ENCODE measurements around the gene DNAL4. TPM values are rescaled to one million over a fixed set of nuclear protein-coding genes. Genes with fewer than 3 reads are reported as not detected.

The DNAL4 gene
- total RNA-seq, 1 experiment from 2014 or later: 8.3 TPM

- no CpG with 5 or more reads among the region's 11 CpGs for WGBS (ENCODE audit: extremely low coverage, insufficient read length, low lambda C conversion rate)
- Histone ChIP-seq H4K20me1 (ENCODE audit: control insufficient read depth, insufficient read depth, insufficient read length) (no peaks in the 10 kb centered on the region), H3K23ac (ENCODE audit: insufficient read length, low read depth, low read length) (no peak overlapping the region), H2BK12ac (ENCODE audit: insufficient read length, low read depth, low read length) (no peak overlapping the region), H2BK120ac (ENCODE audit: low read depth, low read length, poor library complexity, severe bottlenecking) (no peak overlapping the region), H3K4me1 (ENCODE audit: insufficient read depth, low read length) (no peaks in the 10 kb centered on the region), H2BK20ac (ENCODE audit: low read depth, low read length, poor library complexity, severe bottlenecking) (no peak overlapping the region), H3K79me2 (ENCODE audit: insufficient read depth, low read length) (no peaks in the 10 kb centered on the region), H3K27ac (ENCODE audit: insufficient read length, low read depth, low read length) (no peak overlapping the region), H2AFZ (ENCODE audit: low read length) (no peak overlapping the region), H3K4ac (ENCODE audit: low read depth, low read length) (no peak overlapping the region), H4K8ac (replicated peaks; ENCODE audit: insufficient read length, low read depth, low read length) (no peak overlapping the region), H2BK15ac (ENCODE audit: low read depth, low read length) (no peak overlapping the region), H3K14ac (ENCODE audit: insufficient read depth, low read length) (no peak overlapping the region), H3K79me1 (ENCODE audit: insufficient read depth, low read depth, low read length, poor library complexity, severe bottlenecking) (no peaks in the 10 kb centered on the region), H3K4me2 (ENCODE audit: insufficient read depth, insufficient read length, low read length) (no peak overlapping the region), H3T11ph (ENCODE audit: low read length) (no peak overlapping the region), H3K9me3 (ENCODE audit: control insufficient read depth, low read depth, low read length) (no peaks in the 10 kb centered on the region), H2AK5ac (ENCODE audit: insufficient read length, low read length) (no peak overlapping the region), H3K18ac (ENCODE audit: insufficient read length, low read depth, low read length) (no peak overlapping the region), H3K27me3 (ENCODE audit: insufficient read depth, low read length) (no peaks in the 10 kb centered on the region), H3K23me2 (ENCODE audit: insufficient read length, low read depth, low read length, poor library complexity, severe bottlenecking) (no peaks in the 10 kb centered on the region), H4K91ac (ENCODE audit: insufficient read length, low read depth, low read length) (no peak overlapping the region), H4K5ac (ENCODE audit: insufficient read length, low read depth, low read length) (no peak overlapping the region), H3K9ac (ENCODE audit: extremely low read depth, insufficient read length, low read length) (no peak overlapping the region), H2BK5ac (ENCODE audit: insufficient read length, low read length) (no peak overlapping the region), H3K56ac (ENCODE audit: insufficient read length, low read depth, low read length) (no peak overlapping the region)
- no peaks in the 10 kb centered on the region for H3K9me3 Mint-ChIP-seq
- no peak for TF ChIP-seq CTCF (conservative IDR thresholded peaks at IDR 0.05)
- no peak overlapping the region for H3K4me3 Mint-ChIP-seq
- H3K27ac Mint-ChIP-seq: no peak overlapping the region
- H3K36me3 Mint-ChIP-seq (ENCODE audit: insufficient read depth in 1 of 3, low read depth in 3 of 3): no peaks in the 10 kb centered on the region
- peaks cover 2 to 3% of the 10 kb centered on the region in 2 experiments; a peak in 2 of 4 replicates for H3K4me1 Mint-ChIP-seq
- no peaks in the 10 kb centered on the region; the same call in none of the 2 replicates for H3K27me3 Mint-ChIP-seq (ENCODE audit: low read depth)
- DNase-seq: no peak
These were observed 25.9 kb downstream of the DNAL4 start for GRCh38 chr22:38768036-38768435.
